Astrocyte of the cerebellum (primary cell): ENCODE data around the gene SLC16A2.

Source experiments
- DNase-seq: peaks from one replicate; pipeline ENCODE4 v3.0.0-alpha.2; 2011; ENCODE audit warnings: low read depth
- H3K4me3 ChIP-seq: 2 replicates; pipeline ENCODE4 v1.5.1; 2011; ENCODE audit warnings: mild to moderate bottlenecking, low read depth, low read length, moderate library complexity
- in situ Hi-C: cut with HindIII; loops from 2 replicates; pipeline ENCODE4 v1.10.0; 2017; ENCODE audit warnings: low sequenced_read_pairs
- TF ChIP-seq, protein P1 (sequence below): IDR thresholded peaks from 2 replicates; pipeline ENCODE4 v1.5.1; 2012; ENCODE audit warnings: low read length, low read depth, moderate library complexity, mild to moderate bottlenecking; ENCODE audit errors: missing control alignments

The SLC16A2 gene

DNA sequence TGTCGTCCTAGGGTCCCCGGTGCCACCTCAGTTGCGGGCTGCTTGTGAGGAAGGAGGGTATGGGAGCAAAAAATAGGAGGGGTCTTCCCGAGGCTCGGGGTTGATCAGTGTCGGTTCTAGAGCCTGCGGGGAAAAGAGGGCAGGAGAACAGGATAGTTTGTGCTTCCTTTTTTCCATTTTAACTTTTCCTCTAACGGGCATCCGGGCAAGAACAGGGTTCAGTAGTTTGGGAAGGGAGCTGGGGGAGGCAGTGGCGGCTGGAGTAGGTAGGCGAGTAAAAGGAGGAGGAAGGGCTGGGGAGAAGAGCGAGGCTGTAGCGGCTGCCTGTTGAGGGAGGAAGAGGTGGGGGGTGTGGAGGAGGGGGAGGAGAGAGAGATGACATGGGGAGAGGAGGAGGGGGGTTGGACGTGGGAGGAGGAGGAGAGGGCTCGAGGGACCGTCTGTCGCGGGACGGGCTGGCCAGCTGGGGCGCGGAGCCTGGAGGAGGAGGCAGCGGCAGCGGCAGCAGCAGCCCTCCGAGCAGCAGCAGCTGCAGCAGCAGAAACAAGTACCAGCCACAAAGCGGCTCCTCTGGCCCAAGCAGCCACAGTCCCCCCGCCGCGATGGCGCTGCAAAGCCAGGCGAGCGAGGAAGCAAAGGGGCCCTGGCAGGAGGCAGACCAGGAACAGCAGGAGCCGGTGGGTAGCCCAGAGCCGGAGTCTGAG lies at the start of gene SLC16A2:
Gene SLC16A2, plus strand, starts transcription at position 458 of the 704 bp plus-strand sequence. Its CDS starts 145 bp downstream, at position 603.
- peak within 1 kb of the TSS; percentile 47 for H3K4me3 ChIP-seq
- DNase-seq, result peak; percentile 27
- TF ChIP-seq, protein P1, sequence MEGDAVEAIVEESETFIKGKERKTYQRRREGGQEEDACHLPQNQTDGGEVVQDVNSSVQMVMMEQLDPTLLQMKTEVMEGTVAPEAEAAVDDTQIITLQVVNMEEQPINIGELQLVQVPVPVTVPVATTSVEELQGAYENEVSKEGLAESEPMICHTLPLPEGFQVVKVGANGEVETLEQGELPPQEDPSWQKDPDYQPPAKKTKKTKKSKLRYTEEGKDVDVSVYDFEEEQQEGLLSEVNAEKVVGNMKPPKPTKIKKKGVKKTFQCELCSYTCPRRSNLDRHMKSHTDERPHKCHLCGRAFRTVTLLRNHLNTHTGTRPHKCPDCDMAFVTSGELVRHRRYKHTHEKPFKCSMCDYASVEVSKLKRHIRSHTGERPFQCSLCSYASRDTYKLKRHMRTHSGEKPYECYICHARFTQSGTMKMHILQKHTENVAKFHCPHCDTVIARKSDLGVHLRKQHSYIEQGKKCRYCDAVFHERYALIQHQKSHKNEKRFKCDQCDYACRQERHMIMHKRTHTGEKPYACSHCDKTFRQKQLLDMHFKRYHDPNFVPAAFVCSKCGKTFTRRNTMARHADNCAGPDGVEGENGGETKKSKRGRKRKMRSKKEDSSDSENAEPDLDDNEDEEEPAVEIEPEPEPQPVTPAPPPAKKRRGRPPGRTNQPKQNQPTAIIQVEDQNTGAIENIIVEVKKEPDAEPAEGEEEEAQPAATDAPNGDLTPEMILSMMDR, result no peak
- in situ Hi-C loops, result no loop called here

DNA sequence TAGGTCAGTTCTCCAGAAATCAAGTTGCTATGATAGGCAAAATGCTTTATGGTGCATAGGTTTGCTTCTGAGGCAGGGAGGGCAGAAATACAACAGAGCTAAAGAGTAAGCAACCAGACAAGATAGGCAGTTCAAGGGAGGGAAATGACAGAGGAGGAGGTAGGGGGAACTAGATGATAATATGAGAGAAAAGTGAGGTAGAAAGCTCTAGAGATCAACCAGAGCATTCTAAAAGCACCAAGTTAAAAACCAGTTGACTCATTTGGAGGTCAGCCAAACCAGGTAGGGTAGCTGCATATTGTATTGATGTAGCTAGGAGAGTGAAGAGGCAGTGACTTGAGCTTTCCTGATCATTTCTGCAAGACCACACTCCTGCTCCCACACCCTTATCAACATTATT lies 49.0 kb upstream of the SLC16A2 start:
- DNase-seq, result no peak
- in situ Hi-C loops, result no loop called here
- TF ChIP-seq, protein P1, result no peak
- no peak overlapping the region for H3K4me3 ChIP-seq

DNA sequence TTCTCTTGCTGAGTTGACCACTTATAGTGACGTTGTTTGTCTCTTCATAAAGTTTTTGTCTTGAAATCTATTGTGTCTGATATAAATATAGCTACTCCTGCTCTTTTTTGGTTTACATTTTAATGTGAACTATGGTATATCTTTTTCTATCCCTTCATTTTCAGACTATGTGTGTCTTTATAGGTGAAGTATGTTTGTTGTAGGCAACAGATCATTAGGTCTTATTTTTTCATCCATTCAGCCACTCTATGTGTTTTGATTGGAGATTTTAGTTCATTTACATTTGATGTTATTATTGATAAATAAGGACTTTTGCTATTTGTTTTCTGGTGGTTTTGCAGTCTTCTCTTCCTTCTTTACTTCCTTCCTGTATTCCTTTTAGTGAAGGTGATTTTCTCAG lies 44.0 kb upstream of the SLC16A2 start:
- TF ChIP-seq, protein P1, result no peak
- in situ Hi-C loops, result no loop called here
- DNase-seq, result no peak
- no peak overlapping the region for H3K4me3 ChIP-seq

DNA sequence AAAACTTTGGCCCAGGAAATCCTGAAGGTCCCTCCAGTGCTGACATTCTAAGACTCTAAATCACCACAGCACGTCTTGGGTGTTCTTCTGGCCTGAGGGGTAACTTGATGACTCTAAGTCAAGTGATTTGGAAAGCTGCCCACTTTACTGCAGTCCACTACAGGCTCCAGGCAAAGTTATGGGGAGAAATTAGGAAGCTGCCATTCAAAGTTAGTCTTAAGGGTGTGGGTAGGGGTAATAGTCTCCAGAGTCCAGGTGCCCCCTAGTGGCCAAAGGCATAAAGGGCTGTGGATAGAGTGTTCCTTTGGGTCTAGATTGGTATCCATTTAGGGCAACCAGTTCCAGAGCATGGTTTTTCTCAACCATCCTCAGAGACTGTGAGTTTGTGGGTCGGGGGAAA lies 38.7 kb upstream of the SLC16A2 start:
- peak; percentile 29 for DNase-seq
- in situ Hi-C loops, result loop anchor here (5.0 kb wide), 1 partner anchor 65 kb away; no protein-coding TSS in a partner anchor
- TF ChIP-seq, protein P1, result peak; percentile 83
- no peak overlapping the region for H3K4me3 ChIP-seq

DNA sequence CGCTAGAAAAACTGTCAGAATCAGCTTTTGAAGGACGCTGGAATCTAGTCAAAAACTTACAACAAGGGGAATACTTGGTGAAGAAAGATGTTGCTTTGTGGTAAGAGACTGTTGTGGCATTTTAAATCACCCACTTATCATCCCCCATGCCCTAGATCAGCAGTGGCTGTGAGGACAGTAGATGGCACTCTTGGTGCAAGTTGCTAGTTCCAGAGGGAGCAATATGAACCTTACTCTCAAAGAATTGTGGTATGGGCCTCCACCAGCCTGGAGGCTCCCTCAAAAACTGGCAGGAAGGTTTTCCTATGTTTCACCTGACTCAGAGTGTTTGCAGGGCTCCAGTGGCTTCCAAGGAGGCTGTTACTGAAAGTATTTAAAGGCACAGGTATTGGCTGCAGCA lies 37.7 kb upstream of the SLC16A2 start:
- in situ Hi-C loops, result loop anchor here (5.0 kb wide), 1 partner anchor 64 kb away; no protein-coding TSS in a partner anchor
- TF ChIP-seq, protein P1, result peak; percentile 70
- DNase-seq, result peak; percentile 45
- H3K4me3 ChIP-seq, result no peak overlapping the region

DNA sequence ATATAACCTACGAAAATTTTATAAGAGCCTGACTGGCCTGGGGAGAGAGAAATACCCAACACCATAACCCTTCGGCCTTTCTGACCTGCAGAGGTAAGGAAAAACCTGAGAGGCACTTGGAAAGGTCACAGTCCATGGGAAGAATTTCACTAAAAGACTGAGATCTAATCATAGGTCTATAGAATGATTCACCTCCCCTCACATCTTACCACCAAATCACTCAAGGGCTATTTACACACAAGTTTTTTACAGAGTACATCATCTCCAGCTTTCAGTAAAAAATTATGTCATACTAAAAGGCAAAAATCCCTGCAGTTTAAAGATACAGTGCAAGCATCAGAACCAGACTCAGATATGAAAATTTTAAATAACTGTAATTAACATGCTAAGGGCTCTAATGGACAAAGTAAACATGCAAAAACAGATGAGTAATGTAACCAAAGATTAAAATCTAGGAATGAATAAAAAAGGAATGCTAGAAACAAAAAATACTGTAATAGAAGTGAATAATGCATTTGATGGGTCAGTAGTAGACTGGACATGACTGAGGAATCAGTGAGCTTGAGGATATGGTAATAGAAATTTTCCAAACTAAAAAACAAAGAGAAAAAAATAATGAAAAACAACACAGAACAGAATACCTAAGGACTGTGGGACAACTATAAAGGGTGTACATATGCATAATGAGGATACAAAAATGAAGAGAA lies 32.1 kb upstream of the SLC16A2 start:
- no peak for DNase-seq
- no peak overlapping the region for H3K4me3 ChIP-seq
- in situ Hi-C loops, result no loop called here
- TF ChIP-seq, protein P1, result no peak
